Subcutaneous preadipocyte (primary cell): ENCODE data around the gene CDHR3. TPM values are rescaled to one million over a fixed set of nuclear protein-coding genes. Genes with fewer than 3 reads are reported as not detected.

ENCODE experiments used
- total RNA-seq: library from RNA; depleted of rRNA; stranded (reverse); fragments of >200 nt; gene quantifications from 2 replicates; pipeline ENCODE4 v1.2.3, GENCODE V29; 2012

The CDHR3 gene, protein sequence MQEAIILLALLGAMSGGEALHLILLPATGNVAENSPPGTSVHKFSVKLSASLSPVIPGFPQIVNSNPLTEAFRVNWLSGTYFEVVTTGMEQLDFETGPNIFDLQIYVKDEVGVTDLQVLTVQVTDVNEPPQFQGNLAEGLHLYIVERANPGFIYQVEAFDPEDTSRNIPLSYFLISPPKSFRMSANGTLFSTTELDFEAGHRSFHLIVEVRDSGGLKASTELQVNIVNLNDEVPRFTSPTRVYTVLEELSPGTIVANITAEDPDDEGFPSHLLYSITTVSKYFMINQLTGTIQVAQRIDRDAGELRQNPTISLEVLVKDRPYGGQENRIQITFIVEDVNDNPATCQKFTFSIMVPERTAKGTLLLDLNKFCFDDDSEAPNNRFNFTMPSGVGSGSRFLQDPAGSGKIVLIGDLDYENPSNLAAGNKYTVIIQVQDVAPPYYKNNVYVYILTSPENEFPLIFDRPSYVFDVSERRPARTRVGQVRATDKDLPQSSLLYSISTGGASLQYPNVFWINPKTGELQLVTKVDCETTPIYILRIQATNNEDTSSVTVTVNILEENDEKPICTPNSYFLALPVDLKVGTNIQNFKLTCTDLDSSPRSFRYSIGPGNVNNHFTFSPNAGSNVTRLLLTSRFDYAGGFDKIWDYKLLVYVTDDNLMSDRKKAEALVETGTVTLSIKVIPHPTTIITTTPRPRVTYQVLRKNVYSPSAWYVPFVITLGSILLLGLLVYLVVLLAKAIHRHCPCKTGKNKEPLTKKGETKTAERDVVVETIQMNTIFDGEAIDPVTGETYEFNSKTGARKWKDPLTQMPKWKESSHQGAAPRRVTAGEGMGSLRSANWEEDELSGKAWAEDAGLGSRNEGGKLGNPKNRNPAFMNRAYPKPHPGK
- 12.5 and 23.5 TPM in 2 replicates for total RNA-seq

DNA sequence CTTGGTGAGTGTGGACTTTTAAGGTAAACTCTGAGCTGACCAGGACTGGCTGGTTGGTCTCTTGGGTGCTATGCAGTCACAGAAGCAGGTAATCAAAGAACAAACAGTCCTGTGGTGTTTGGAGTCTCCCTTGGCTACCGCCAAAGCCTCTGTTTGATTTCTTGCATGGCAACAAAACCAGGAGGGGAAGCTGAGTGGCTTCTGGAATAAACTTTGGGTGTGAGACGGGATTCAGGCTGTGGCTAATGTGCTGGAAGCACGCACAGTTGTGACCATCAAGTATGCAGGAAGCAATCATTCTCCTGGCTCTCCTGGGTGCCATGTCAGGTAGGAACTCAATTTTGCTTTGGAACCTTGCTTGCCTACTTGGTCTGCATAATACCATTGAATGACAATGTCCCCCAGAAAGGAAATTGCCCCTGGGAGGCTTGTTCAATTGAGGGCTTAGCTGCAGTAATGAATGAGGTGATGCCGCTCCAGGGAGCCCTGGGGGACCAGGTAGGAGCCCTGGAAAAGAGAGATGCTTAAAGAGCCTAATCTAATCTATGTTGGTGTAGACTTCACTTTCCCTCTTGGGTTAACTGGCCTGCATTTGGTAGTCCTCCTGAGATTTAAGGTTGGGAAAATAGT lies at the start of gene CDHR3:
Gene CDHR3 (plus strand): TSS at position 227 of the 630 bp plus-strand sequence. CDS start 55 bp downstream, at position 282.

Other genes starting within 250 kb of the CDHR3 start
- gene ATXN7L1, start 86.7 kb upstream of the CDHR3 start, total RNA-seq = 11.4 and 12.3 TPM in 2 replicates
- gene SYPL1, start 149.0 kb downstream of the CDHR3 start, total RNA-seq = 39.3 and 44.8 TPM in 2 replicates